Progenitor cell of endocrine pancreas (in vitro differentiated cells): ENCODE data around the gene CYP4F22. TPM values are rescaled to one million over a fixed set of nuclear protein-coding genes. Genes with fewer than 3 reads are reported as not detected.
"Not testable (repeated sequence)": the region's sequence is repeated elsewhere in the genome, so short reads cannot be mapped to it uniquely, and the experiment has no call there.

Experiments used
- DNase-seq: peaks from one replicate; pipeline ENCODE4 v3.0.0; 2021; ENCODE audit warnings: low spot score; ENCODE audit not compliant: unreplicated experiment
- H3K27ac Mint-ChIP-seq: 2 replicates; pipeline ENCODE4 v1.8.0; 2021; ENCODE audit warnings: mild to moderate bottlenecking, moderate library complexity, mixed read lengths
- H3K27me3 Mint-ChIP-seq: 2 replicates; pipeline ENCODE4 v1.8.0; 2021; ENCODE audit warnings: mixed read lengths
- H3K36me3 Mint-ChIP-seq: 2 replicates; pipeline ENCODE4 v1.8.0; 2022; ENCODE audit warnings: mixed read lengths; ENCODE audit not compliant: insufficient read depth
- H3K4me1 Mint-ChIP-seq: 2 replicates; pipeline ENCODE4 v1.8.0; 2021; ENCODE audit warnings: low read depth, mixed read lengths
- H3K4me3 Mint-ChIP-seq: 2 replicates; pipeline ENCODE4 v1.8.0; 2021; ENCODE audit warnings: low read depth, mild to moderate bottlenecking, moderate library complexity, mixed read lengths
- H3K9me3 Mint-ChIP-seq: 2 replicates; pipeline ENCODE4 v1.8.0; 2021; ENCODE audit warnings: low read depth, mixed read lengths
- total RNA-seq: library from RNA; stranded (reverse); gene quantifications from 2 replicates; pipeline ENCODE4 v1.2.1, GENCODE V29; 2021
- TF ChIP-seq, protein P1 (sequence below): fragments of 200-600 bp; sonication (generic); IDR thresholded peaks from one replicate; pipeline ENCODE4 v1.5.0; 2021; ENCODE audit warnings: antibody characterized with exemption, mild to moderate bottlenecking; ENCODE audit not compliant: unreplicated experiment

Gene CYP4F22
- total RNA-seq, 1 donor from 2014 or later: not detected

DNA sequence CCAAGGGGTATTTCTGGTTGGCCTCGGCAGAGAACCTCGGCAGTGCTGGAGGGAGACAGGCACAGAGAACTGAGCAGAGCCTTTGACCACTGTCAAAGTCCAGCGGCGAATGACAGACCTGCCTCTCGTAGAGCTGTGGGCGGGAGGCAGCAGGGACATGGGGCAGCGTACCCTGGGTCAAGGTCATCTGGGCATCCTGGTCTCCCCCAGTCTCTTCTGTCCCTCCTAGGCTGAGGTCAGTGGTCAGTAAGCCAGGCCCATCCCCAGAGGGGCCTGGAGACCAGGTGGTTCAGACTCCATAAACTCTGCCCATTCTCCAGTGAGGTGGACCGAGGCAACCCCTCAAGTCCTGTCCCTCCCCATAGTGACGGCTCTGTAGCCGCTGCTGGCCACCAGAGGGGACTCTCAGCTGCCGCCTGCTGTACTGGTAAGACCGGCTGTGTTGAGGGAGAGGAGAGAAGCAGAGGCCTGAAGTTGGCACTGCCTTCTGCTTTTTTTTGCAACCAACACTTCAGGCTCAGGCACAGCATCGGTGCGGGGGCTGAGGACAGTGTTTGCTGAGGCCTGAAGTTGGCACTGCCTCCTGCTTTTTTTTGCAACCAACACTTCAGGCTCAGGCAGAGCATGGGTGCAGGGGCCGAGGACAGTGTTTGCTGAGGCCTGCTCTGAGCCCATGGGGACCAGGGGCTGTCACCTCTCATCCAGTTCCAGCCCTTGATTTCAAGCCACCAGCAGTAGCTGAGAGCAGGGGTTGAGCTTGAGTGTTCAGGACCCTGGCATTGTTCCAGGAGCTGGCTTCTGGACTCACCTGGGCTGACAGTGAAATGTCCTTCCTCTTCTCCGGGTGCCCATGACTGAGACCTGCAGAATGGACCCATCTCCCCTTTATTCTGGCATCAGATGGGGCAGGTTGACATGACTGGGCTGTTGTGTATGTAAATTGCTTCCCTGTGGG lies 28.7 kb upstream of the CYP4F22 start, which contains the start of gene PGLYRP2:
Gene PGLYRP2 (minus strand): TSS at position 111 of the 955 bp plus-strand sequence. CDS start 130 bp downstream, outside the sequence.
- H3K9me3 Mint-ChIP-seq: peaks cover 28% of the 10 kb centered on the region
- H3K27ac Mint-ChIP-seq: no peak within 1 kb of the TSS

DNA sequence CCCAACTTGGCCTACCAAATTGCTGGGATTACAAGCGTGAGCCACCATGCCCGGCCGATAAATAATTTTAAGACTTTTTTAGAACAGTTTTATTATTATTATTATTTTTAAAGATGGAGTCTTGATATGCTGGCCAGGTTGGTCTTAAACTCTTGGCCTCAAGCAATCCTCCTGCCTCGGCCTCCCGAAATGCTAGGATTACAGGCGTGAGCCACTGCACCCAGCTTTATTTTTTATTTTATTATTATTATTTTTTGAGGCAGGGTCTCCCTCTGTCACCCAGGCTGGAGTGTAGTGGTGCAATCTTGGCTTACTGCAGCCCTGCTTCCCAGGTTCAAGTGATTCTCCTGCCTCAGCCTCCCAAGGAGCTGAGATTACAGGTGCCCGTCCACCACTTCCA lies 27.3 kb upstream of the CYP4F22 start:
- not testable (repeated sequence) for H3K36me3 Mint-ChIP-seq, DNase-seq, H3K27ac Mint-ChIP-seq, H3K4me3 Mint-ChIP-seq, H3K27me3 Mint-ChIP-seq, H3K4me1 Mint-ChIP-seq
- H3K9me3 Mint-ChIP-seq: peaks cover 24% of the 10 kb centered on the region

More for the DNA sequence above, 28.7 kb upstream of the CYP4F22 start, which contains the start of gene PGLYRP2:
- TF ChIP-seq, protein P1, sequence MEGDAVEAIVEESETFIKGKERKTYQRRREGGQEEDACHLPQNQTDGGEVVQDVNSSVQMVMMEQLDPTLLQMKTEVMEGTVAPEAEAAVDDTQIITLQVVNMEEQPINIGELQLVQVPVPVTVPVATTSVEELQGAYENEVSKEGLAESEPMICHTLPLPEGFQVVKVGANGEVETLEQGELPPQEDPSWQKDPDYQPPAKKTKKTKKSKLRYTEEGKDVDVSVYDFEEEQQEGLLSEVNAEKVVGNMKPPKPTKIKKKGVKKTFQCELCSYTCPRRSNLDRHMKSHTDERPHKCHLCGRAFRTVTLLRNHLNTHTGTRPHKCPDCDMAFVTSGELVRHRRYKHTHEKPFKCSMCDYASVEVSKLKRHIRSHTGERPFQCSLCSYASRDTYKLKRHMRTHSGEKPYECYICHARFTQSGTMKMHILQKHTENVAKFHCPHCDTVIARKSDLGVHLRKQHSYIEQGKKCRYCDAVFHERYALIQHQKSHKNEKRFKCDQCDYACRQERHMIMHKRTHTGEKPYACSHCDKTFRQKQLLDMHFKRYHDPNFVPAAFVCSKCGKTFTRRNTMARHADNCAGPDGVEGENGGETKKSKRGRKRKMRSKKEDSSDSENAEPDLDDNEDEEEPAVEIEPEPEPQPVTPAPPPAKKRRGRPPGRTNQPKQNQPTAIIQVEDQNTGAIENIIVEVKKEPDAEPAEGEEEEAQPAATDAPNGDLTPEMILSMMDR: no peak
- H3K4me3 Mint-ChIP-seq: no peak within 1 kb of the TSS
- H3K4me1 Mint-ChIP-seq: no peaks in the 10 kb centered on the region
- H3K36me3 Mint-ChIP-seq: peaks cover 4% of the 10 kb centered on the region
- no peak for DNase-seq
- H3K27me3 Mint-ChIP-seq: no peaks in the 10 kb centered on the region

DNA sequence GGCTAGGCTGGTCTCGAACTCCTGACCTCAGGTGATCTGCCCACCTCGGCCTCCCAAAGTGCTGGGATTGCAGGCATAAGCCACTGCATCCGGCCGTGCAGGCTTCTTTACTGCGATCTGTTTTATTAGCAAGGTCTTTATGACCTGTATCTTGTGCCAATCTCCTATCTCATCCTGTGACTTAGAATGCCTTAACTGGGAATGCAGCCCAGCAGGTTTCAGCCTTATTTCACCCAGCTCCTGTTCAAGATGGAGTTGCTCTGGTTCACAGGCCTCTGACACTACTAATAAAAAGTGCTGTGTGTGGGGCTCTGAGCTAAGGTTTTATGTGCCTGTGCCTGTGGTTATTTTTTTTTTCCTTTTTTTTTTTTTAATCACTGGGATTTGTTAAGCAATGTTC lies 22.6 kb upstream of the CYP4F22 start:
- H3K27me3 Mint-ChIP-seq, H3K4me3 Mint-ChIP-seq, DNase-seq, H3K4me1 Mint-ChIP-seq, H3K36me3 Mint-ChIP-seq, H3K27ac Mint-ChIP-seq: not testable (repeated sequence)
- H3K9me3 Mint-ChIP-seq: peaks cover 24% of the 10 kb centered on the region

DNA sequence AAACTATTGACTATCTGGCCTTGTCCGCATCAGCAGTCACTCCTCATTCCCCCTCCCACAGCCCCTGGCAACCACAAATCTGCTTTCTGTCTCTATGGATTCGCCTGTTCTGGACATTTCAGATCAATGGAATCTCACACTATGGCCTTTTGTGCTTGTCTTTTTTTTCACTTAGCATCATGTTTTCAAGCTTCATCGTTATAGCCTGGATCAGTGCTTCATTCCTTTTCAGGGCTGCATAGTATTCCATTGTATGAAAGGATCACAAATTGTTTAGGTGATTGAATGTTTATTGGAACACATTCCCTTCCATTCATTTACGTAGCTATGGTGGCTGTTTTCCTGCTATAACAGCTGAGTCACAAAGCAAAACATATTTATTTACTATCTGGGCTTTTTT lies 21.3 kb upstream of the CYP4F22 start:
- Mint-ChIP-seq H3K27me3 (no peaks in the 10 kb centered on the region), H3K27ac (no peak overlapping the region), H3K4me3 (no peak overlapping the region), H3K4me1 (no peaks in the 10 kb centered on the region), H3K36me3 (peaks cover 2% of the 10 kb centered on the region), H3K9me3 (peaks cover 23% of the 10 kb centered on the region)
- TF ChIP-seq, protein P1: no peak
- DNase-seq: no peak

DNA sequence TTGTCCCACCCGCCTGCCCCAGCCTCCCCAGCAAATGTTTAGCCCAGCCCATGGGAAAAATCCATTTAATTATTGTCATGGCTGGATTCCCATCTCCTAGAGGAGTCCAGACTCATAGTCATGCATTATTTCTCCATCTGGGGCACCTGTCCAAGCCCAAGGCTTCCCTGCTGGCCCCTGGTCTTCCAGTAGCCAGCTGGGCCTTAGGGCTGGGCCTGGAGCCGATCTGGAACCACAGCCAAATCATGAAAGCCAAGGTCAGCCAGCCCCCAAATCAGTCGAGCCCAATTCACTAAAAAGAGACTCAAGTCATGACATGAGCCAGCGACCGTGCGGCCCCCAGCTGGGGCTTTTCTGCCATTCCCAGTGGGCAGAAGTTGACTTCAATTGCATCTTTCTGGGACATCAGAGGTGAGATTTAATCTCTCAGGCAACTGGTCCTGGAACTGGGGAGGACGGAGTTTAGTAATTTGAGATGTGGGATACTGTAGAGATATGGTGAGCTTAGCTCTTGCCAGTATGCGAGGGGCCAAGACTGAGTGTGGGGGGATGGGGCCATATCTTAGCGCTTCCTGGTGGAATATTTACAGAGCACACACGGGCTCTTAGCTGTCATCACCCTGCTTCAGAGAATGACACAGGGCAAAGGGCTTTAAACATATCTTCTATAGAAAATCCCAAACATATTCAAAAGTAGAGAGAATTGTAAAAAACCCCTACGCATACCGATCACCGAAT lies 19.7 kb upstream of the CYP4F22 start:
- no peak for DNase-seq
- no peaks in the 10 kb centered on the region for H3K4me1 Mint-ChIP-seq
- TF ChIP-seq, protein P1: no peak
- H3K27ac Mint-ChIP-seq: no peak overlapping the region
- peaks cover 1% of the 10 kb centered on the region for H3K36me3 Mint-ChIP-seq
- no peak overlapping the region for H3K4me3 Mint-ChIP-seq
- peaks cover 24% of the 10 kb centered on the region for H3K9me3 Mint-ChIP-seq
- no peaks in the 10 kb centered on the region for H3K27me3 Mint-ChIP-seq

DNA sequence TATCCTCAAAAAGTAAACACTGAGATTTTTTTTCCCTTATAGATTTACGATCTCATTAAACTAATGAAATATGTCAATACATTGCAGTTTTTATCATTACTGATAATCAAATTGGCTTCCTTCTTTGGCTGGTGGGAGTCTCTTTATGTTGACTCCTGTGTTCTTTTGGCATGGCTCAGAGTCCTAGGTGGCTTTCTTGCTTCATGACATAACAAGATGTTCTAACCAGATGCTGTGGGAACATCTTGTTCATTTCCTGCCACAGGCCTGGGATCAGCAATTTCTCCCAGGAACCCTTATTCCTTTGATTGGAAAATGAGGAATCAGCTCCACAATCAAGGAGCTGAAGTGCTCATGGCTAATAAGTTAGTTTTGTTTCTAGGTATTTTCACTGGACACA lies 13.2 kb upstream of the CYP4F22 start:
- Mint-ChIP-seq H3K27me3 (no peaks in the 10 kb centered on the region), H3K4me1 (no peaks in the 10 kb centered on the region), H3K4me3 (no peak overlapping the region), H3K27ac (no peak overlapping the region), H3K9me3 (peaks cover 36% of the 10 kb centered on the region), H3K36me3 (peaks cover 2% of the 10 kb centered on the region)
- TF ChIP-seq, protein P1: no peak
- no peak for DNase-seq
